Measurements from ENCODE around the gene ARHGEF26. TPM values are rescaled to one million over a fixed set of nuclear protein-coding genes. Genes with fewer than 3 reads are reported as not detected.

ARHGEF26 gene
- total and polyA plus RNA-seq, 3 donors from 2014 or later = 14.7 to 33.0 (median 24.8) TPM

DNA sequence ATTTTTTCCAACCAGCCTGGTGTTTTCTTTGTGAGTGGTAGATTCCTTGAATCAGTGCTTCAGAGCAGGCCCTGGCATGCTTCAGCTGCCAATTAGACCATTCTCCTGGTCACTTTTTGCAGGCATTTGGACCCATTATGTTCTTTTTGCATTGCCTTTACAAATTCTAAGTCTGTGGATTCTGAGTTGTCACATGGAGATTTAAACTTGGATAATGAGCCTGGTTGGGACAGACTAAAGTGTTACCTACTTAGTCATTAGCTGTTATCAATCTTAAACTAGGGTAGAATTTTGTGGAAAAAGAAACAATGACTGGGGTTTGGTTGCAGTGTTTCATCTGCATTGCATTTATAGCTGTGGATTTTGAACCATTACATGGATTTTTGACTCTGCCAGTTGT lies 40.6 kb downstream of the ARHGEF26 start:
- Histone ChIP-seq H3K4me1 (no peaks in the 10 kb centered on the region), H3K4me3 (no peak overlapping the region), H3K36me3 (ENCODE audit: low read depth, missing control alignments) (no peaks in the 10 kb centered on the region), H3K27ac (no peak overlapping the region), H3K27me3 (no peaks in the 10 kb centered on the region), H3K9me3 (no peaks in the 10 kb centered on the region)
- no peak for TF ChIP-seq POLR2A (IDR thresholded peaks at IDR 0.05)
- TF ChIP-seq, protein P1, sequence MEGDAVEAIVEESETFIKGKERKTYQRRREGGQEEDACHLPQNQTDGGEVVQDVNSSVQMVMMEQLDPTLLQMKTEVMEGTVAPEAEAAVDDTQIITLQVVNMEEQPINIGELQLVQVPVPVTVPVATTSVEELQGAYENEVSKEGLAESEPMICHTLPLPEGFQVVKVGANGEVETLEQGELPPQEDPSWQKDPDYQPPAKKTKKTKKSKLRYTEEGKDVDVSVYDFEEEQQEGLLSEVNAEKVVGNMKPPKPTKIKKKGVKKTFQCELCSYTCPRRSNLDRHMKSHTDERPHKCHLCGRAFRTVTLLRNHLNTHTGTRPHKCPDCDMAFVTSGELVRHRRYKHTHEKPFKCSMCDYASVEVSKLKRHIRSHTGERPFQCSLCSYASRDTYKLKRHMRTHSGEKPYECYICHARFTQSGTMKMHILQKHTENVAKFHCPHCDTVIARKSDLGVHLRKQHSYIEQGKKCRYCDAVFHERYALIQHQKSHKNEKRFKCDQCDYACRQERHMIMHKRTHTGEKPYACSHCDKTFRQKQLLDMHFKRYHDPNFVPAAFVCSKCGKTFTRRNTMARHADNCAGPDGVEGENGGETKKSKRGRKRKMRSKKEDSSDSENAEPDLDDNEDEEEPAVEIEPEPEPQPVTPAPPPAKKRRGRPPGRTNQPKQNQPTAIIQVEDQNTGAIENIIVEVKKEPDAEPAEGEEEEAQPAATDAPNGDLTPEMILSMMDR (IDR thresholded peaks at IDR 0.05) = no peak
- no peak for DNase-seq
- intact Hi-C loops (cut with DNase I; ENCODE audit: low total_unique reads) = no loop called here

DNA sequence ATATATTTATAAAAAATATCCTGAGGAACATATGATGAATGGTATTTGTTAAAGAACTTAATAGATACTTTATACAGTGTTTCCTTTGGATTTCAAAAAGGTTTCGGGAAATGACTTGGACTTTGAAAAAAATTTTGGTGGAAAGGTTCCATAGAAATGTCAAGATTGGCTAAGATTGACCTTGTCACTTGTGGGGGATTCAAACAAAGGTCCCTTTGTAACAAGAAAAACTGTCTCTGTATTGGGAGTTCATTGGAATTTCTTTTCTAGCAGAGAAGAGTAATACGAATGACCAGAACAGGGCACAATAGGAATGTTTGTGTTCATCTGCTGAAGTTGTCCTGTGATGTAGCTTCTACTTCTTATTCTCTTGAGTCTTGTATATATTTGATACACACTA lies 43.2 kb downstream of the ARHGEF26 start:
- no peaks in the 10 kb centered on the region for H3K27me3 ChIP-seq
- no peak for TF ChIP-seq POLR2A (IDR thresholded peaks at IDR 0.05)
- TF ChIP-seq, protein P1 (IDR thresholded peaks at IDR 0.05) = no peak
- DNase-seq = no peak
- H3K4me3 ChIP-seq = no peak overlapping the region
- H3K4me1 ChIP-seq = no peaks in the 10 kb centered on the region
- intact Hi-C loops (cut with DNase I; ENCODE audit: low total_unique reads) = no loop called here
- H3K9me3 ChIP-seq = no peaks in the 10 kb centered on the region
- WGBS, 2 donors = 55 to 82% methylated on average over 2 of the region's 2 CpGs
- no peaks in the 10 kb centered on the region for H3K36me3 ChIP-seq (ENCODE audit: low read depth, missing control alignments)
- no peak overlapping the region for H3K27ac ChIP-seq

DNA sequence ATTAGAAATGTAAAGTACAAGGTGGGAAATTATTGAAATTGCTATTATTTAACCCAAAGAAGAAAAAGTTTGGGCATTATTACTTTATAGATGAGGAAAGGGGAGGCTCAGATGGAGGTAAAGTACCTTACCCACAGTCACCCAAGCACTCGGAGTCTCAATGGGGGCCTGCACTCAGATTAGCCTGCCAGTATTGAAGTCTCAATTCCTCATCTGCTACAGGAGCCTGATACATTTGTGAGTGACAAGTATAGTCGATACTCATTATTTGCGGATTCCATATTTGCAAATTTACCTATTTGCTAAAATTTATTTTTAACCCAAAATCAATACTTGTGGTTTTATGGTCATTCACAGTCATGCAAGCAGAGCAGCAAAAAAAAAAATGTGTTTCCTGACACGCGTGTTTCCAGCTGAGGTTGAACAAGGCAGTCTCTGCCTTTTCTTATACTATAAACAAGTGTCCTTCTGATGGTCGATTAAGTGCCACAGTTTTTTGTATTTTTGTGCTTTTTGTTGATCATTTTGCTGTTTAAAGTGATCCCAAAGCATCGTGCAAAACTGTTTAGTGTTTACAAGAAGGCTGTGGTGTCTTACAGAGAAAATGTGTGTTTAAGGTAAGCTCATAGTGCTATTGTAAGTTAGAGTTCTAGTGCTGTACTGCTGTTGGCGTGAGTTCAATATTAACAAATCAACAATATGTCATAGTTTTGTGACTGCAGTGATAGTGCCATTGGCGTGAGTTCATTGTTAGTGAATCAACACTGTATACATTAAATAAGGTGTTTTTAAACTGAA lies 48.0 kb downstream of the ARHGEF26 start:
- Histone ChIP-seq H3K9me3 (no peaks in the 10 kb centered on the region), H3K27me3 (no peaks in the 10 kb centered on the region), H3K4me3 (no peak overlapping the region), H3K27ac (no peak overlapping the region), H3K36me3 (ENCODE audit: low read depth, missing control alignments) (no peaks in the 10 kb centered on the region), H3K4me1 (no peaks in the 10 kb centered on the region)
- intact Hi-C loops (cut with DNase I; ENCODE audit: low total_unique reads) = no loop called here
- no peak for TF ChIP-seq POLR2A (IDR thresholded peaks at IDR 0.05)
- TF ChIP-seq, protein P1 (IDR thresholded peaks at IDR 0.05) = no peak
- 82 to 86% methylated on average over 9 of the region's 9 CpGs for WGBS, 2 donors
- DNase-seq = no peak

DNA sequence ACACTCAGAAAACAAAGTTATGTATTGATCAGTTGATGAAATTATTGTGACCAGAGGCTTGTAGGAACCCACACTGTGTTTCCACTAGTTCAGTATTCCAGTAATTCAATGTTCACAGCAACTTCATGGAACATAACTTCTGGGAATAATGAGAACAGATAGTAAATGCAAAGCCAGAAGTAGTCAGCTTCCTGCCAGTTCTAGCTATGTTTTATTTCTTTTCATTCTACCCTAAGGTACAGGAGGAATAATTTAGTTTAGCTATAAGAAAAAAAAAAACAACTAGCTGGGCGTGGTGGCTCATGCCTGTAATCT lies 48.6 kb downstream of the ARHGEF26 start:
- no peaks in the 10 kb centered on the region for H3K9me3 ChIP-seq
- 83 to 91% methylated on average over 1 of the region's 1 CpG for WGBS, 2 donors
- no peaks in the 10 kb centered on the region for H3K27me3 ChIP-seq
- intact Hi-C loops (cut with DNase I; ENCODE audit: low total_unique reads) = no loop called here
- TF ChIP-seq, protein P1 (IDR thresholded peaks at IDR 0.05) = no peak
- no peak for TF ChIP-seq POLR2A (IDR thresholded peaks at IDR 0.05)
- DNase-seq = no peak
- no peak overlapping the region for H3K4me3 ChIP-seq
- no peaks in the 10 kb centered on the region for H3K36me3 ChIP-seq (ENCODE audit: low read depth, missing control alignments)
- H3K27ac ChIP-seq = no peak overlapping the region
- H3K4me1 ChIP-seq = no peaks in the 10 kb centered on the region

DNA sequence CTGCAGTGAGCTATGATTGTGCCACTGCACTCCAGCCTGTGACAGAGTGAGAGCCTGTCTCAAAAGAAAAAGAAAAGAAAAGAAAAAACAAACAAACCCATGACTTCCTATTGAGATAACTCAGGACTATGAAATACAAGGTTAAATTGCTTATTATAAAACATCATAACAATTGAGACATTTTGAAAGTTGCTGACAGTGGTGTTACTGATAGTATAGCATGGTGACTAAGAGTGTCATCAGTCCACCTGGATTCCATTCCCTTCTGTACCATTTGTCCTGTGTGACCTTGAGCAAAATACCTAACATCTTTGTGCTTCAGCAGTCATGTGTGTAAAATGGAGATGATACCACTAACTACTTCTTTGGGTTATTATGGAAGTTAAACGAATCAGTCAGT lies 49.1 kb downstream of the ARHGEF26 start:
- WGBS, 2 donors = 93 to 94% methylated on average over 1 of the region's 1 CpG
- no peak for TF ChIP-seq POLR2A (IDR thresholded peaks at IDR 0.05)
- TF ChIP-seq, protein P1 (IDR thresholded peaks at IDR 0.05) = no peak
- intact Hi-C loops (cut with DNase I; ENCODE audit: low total_unique reads) = no loop called here
- no peaks in the 10 kb centered on the region for H3K4me1 ChIP-seq
- H3K4me3 ChIP-seq = no peak overlapping the region
- no peaks in the 10 kb centered on the region for H3K36me3 ChIP-seq (ENCODE audit: low read depth, missing control alignments)
- DNase-seq = no peak
- no peaks in the 10 kb centered on the region for H3K9me3 ChIP-seq
- no peaks in the 10 kb centered on the region for H3K27me3 ChIP-seq
- H3K27ac ChIP-seq = no peak overlapping the region
